NCI-H1930 (cell line): ENCODE measurements around the gene NR1D1.

ENCODE experiments used
- DNase-seq, 2 experiments: peaks; one replicate each; lab custom pipeline; 2025; lab: John Stamatoyannopoulos, UW

The NR1D1 gene

GRCh38 chr17:40062329-40063186 lies 37.8 kb downstream of the NR1D1 start, which contains the start of gene THRA:
Gene THRA (plus strand): TSS chr17:40062965. CDS start chr17:40074489, 11,524 bp downstream.
- DNase-seq = peak; percentile 9 to 54

DNA sequence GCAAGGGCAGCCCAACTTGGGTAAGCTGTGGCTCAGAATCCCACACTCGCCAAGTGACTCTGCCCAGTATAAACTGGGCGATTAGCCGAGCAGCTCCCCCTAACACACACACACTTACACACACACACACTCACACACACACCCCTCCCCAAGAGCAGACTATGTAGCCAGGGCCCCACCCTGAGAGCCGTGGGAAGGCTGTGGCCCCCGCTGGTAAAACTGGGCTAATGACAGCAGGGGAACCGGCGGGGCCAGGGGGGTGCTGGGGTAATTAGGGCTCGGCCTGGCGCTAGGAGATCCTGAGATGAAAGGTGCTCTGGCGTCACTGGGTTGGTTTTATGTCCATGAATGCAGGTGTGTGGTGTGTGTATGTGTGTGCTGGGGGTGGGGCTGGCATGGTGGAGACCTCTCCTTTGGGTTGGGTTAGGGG lies 38.8 kb downstream of the NR1D1 start:
- DNase-seq = no peak

DNA sequence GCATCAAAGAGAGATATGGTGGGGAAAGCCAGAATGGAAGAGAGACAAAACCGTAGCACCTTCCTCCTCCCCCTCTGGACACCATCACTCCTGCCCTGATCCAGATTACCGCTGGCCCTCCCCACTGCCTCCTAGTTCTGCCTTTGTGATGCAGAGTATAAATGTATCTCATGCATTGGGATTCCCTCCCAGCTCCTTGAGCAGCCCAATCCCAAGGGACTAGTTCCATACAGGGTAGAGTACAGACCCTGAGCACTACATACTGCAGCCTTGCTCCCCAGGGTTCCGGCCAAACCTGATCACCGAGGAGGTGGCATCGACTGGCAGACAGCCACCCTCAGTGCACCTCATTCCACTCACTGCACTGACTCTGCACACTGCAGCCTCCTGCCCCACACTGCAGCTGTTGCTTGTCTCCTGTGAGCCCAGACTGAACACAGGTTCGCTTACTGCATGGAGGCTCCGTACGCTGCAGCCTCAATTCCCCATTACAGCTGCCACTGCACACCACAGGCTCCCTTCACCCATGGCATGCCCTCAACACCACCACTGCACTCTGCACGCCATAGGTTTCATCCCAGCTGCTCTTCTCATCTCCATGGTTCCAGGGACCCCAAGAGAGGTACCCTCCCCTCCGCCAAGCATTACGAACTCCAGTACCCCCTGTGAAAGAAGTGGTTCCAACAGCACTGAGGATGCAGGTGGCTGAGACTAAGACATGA lies 39.3 kb downstream of the NR1D1 start:
- DNase-seq = no peak

DNA sequence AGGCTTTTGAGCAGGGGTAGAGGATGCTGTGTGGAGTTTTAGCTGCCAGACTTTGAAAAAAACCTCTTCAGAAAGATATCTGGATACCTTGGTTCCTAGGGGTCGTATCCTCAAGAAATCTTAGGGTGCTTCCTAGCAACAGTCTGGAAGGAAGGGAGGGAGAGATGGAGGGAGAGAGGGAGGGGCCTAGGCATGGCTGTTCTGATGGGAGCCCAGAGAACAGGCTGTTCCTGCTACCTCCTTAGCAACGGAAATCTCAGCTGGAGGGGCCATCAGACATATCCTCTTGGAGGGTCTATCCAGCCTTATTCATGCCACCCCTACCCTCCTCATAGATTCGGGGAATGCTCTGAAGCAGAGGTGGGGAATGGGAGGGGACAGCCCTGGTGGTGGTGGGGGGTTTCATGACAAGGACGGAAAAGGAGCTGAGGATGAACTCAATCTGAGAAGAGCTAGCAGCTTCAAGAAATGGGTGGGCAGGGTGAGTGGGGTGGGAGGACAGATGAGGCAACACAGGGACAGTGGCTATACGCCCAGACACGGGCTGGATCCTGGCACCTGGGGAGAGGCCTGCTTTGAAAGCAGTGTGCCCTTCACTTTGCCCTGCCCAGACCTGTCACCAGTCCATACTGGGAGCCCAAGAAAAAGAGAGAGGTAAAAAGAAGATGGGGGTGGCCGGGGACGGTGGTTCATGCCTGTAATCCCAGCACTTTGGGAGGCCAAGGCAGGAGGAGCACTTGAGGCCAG lies 40.5 kb downstream of the NR1D1 start:
- DNase-seq = no peak

DNA sequence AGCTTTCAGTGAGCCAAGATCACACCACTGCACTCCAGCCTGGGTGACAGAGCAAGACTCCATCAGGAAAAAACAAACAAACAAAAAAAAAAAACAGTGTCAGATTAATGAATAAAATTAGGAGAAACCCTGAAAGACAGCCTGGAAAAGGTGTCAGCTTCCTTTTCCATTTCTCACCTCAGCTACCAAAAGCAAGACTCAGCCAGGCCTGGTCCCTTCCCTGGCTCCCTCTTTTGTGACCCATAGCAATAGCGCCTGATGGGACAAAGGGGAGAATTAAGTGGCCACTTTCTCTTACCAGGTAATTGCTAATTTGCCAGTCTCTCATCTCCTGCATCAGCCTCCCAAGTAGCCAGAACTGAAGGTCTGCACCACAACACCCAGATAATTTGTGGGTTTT lies 41.5 kb downstream of the NR1D1 start:
- DNase-seq = no peak

GRCh38 chr17:40058186-40058784 lies 42.1 kb downstream of the NR1D1 start:
- DNase-seq = no peak

DNA sequence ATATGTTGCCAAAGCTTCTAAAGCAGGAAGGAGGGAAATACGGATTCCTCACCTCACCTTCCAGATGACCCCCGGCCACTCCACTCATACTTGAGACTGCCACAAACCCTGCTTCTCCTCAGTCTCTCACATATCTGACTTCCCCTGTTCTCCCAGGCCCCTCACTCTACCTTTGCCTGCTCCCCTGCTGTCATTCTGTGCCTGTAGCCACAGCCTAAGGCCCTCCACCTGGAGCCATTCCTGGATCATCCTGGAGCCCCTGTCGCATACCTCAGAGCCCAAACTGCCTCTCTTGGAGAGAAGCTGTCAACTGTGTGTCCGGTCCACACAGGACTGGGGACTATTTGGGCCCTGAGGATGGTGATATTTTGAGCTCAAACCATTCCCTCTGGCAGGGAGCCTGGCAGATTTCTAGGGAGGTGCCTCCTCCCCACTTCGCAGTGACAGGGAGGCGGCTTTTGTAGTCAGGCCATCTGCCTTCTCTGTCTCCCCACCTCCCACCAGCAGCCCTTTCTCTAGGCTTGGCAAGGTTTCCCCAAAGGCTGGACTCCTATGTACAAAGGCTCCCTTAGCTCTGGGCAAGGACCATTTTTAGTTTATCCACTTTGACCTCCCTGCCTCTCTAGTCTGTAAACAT lies 43.9 kb downstream of the NR1D1 start:
- DNase-seq = no peak
